ENCODE results near the gene FRAS1. TPM values are rescaled to one million over a fixed set of nuclear protein-coding genes. Genes with fewer than 3 reads are reported as not detected.

The FRAS1 gene
- total RNA-seq, 2 donors from 2014 or later: 2.1 to 4.0 TPM

- Histone ChIP-seq H3K4me1 (no peaks in the 10 kb centered on the region), H3K9ac (ENCODE audit: low read depth in 2 of 2, low read length in 2 of 2) (no peak overlapping the region), H3K4me3 (no peak overlapping the region), H3K27ac (no peak overlapping the region), H3K9me3 (no peaks in the 10 kb centered on the region), H3K36me3 (no peaks in the 10 kb centered on the region), H3K27me3 (no peaks in the 10 kb centered on the region)
- no peak for TF ChIP-seq CTCF (IDR thresholded peaks at IDR 0.05)
- DNase-seq: no peak
- intact Hi-C loops (cut with DNase I): no loop called here
These were observed 501.3 kb downstream of the FRAS1 start for GRCh38 chr4:78558410-78558809.

- TF ChIP-seq CTCF (IDR thresholded peaks at IDR 0.05): no peak
- no peak overlapping the region for H3K4me3 ChIP-seq
- no peaks in the 10 kb centered on the region for H3K27me3 ChIP-seq
- no peaks in the 10 kb centered on the region for H3K4me1 ChIP-seq
- H3K9me3 ChIP-seq: no peaks in the 10 kb centered on the region
- no peak for DNase-seq
- intact Hi-C loops (cut with DNase I): no loop called here
- H3K27ac ChIP-seq: no peak overlapping the region
- no peaks in the 10 kb centered on the region for H3K36me3 ChIP-seq
- H3K9ac ChIP-seq (ENCODE audit: low read depth in 2 of 2, low read length in 2 of 2): no peak overlapping the region
These were observed 503.3 kb downstream of the FRAS1 start for GRCh38 chr4:78560296-78560963.

- no peaks in the 10 kb centered on the region for H3K9me3 ChIP-seq
- H3K4me1 ChIP-seq: peaks cover 2% of the 10 kb centered on the region
- H3K9ac ChIP-seq (ENCODE audit: low read depth in 2 of 2, low read length in 2 of 2): no peak overlapping the region
- intact Hi-C loops (cut with DNase I): no loop called here
- no peaks in the 10 kb centered on the region for H3K36me3 ChIP-seq
- no peak overlapping the region for H3K4me3 ChIP-seq
- DNase-seq: no peak
- H3K27me3 ChIP-seq: no peaks in the 10 kb centered on the region
- H3K27ac ChIP-seq: no peak overlapping the region
- TF ChIP-seq CTCF (IDR thresholded peaks at IDR 0.05): no peak
These were observed 504.6 kb downstream of the FRAS1 start for GRCh38 chr4:78561677-78562076.

GRCh38 chr4:78562687-78563086 lies 505.6 kb downstream of the FRAS1 start:
- Histone ChIP-seq H3K9ac (ENCODE audit: low read depth in 2 of 2, low read length in 2 of 2) (no peak overlapping the region), H3K27ac (no peak overlapping the region), H3K36me3 (no peaks in the 10 kb centered on the region), H3K27me3 (no peaks in the 10 kb centered on the region), H3K4me3 (no peak overlapping the region), H3K9me3 (no peaks in the 10 kb centered on the region), H3K4me1 (peaks cover 6% of the 10 kb centered on the region)
- TF ChIP-seq CTCF (IDR thresholded peaks at IDR 0.05): no peak
- DNase-seq: no peak
- intact Hi-C loops (cut with DNase I): no loop called here

GRCh38 chr4:78565971-78566372 lies 508.8 kb downstream of the FRAS1 start:
- H3K27ac ChIP-seq: no peak overlapping the region
- no peak overlapping the region for H3K9ac ChIP-seq (ENCODE audit: low read depth in 2 of 2, low read length in 2 of 2)
- intact Hi-C loops (cut with DNase I): no loop called here
- no peak for DNase-seq
- TF ChIP-seq CTCF (IDR thresholded peaks at IDR 0.05): no peak
- no peaks in the 10 kb centered on the region for H3K9me3 ChIP-seq
- H3K27me3 ChIP-seq: no peaks in the 10 kb centered on the region
- no peaks in the 10 kb centered on the region for H3K36me3 ChIP-seq
- H3K4me3 ChIP-seq: no peak overlapping the region
- peaks cover 6% of the 10 kb centered on the region for H3K4me1 ChIP-seq
